ENCODE measurements around the gene TMEM258. TPM values are rescaled to one million over a fixed set of nuclear protein-coding genes. Genes with fewer than 3 reads are reported as not detected.

The TMEM258 gene
- total RNA-seq, 4 donors from 2014 or later = 36.5 to 51.8 (median 47.2) TPM

DNA sequence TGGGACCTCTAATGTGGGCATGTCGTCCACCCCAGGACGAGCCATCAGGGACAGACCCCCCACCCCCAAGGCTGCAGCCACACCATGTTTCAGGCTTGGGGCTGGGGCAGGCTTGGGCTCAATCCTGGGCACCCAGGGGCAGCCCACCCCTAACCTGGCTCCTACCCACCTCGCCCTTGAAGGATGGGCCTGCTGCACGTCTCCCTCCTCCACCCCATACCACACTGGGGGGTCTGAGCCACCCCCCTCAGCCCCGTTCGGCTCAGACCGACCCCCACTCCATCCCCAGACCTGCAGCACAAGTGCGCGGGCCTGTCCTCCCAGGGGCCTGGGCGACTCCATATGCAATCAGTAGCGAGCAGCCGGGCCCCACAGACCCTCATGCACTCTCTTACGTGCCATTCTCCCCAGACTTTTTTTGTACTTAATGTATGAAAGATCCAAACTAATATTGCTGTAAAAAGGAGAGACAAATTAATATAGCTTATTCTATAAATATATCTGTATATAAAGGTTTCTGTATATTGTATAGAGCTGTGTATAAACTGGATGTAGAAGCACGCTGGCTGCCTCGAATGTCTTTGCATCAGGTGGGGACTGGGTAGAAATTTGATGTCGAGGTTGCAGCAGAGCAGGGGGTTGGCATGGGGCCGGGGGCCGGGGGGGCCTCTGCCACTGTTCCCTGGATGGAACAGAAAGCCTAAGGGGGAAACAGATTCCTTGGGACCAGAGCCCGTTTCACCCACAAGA is 45.8 kb downstream of the TMEM258 start:
- no peak for DNase-seq
- Histone ChIP-seq H3K4me1 (no peaks in the 10 kb centered on the region), H3K9me3 (no peaks in the 10 kb centered on the region), H3K27me3 (no peaks in the 10 kb centered on the region), H3K36me3 (no peaks in the 10 kb centered on the region), H3K27ac (no peak overlapping the region), H3K4me3 (no peak overlapping the region)
- no peak for TF ChIP-seq POLR2A (IDR thresholded peaks at IDR 0.05)
- no peak for TF ChIP-seq CTCF (IDR thresholded peaks at IDR 0.05 in 4 of 5, conservative IDR thresholded peaks at IDR 0.05 in 1 of 5)
- ATAC-seq = no peak
- in situ Hi-C loops (cut with MboI; ENCODE audit: low sequenced_read_pairs in 4 of 4) = no loop called here
- intact Hi-C loops (cut with DNase I; ENCODE audit: low total_unique reads) = no loop called here

DNA sequence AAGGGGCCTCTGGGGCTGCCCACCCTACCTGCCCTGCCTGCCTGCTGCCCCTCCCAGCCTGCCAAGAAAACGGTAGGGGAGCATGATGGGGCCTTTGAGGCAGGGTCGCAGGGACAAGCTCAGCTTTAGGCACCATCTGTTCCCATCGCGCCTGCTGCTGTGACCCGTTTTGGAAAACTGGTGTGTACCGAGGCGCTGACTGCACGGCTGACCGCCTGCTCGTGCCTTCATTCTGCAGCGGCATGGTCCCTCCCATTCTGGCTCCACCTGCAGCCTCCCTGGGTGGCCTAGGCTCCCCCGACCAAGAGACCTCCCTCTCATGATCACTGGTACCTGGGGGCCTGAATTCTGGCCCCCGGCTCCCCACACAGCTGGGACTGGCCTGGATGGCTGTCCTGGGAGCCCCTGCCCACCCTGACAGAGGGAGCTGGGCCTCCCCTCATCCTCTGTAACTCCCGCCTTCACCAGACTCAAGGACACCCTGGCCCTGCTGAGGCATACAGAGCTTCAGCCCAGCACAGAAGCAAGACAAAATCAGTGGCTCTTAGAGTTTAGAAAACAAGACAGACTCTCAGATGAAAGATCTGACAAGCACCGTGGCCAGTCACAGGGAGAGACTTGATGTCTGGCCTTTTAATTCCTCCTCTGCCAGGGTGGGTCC is 46.5 kb downstream of the TMEM258 start:
- no peak overlapping the region for H3K4me3 ChIP-seq
- no peaks in the 10 kb centered on the region for H3K9me3 ChIP-seq
- no peaks in the 10 kb centered on the region for H3K36me3 ChIP-seq
- intact Hi-C loops (cut with DNase I; ENCODE audit: low total_unique reads) = no loop called here
- no peaks in the 10 kb centered on the region for H3K27me3 ChIP-seq
- DNase-seq (no peak), ATAC-seq (no peak)
- no peak overlapping the region for H3K27ac ChIP-seq
- in situ Hi-C loops (cut with MboI; ENCODE audit: low sequenced_read_pairs in 4 of 4) = no loop called here
- TF ChIP-seq CTCF (IDR thresholded peaks at IDR 0.05 in 4 of 5, conservative IDR thresholded peaks at IDR 0.05 in 1 of 5) (no peak), POLR2A (IDR thresholded peaks at IDR 0.05) (no peak)
- no peaks in the 10 kb centered on the region for H3K4me1 ChIP-seq

GRCh38 chr11:61744609-61745156 is 47.7 kb downstream of the TMEM258 start:
- no peaks in the 10 kb centered on the region for H3K27me3 ChIP-seq
- H3K4me1 ChIP-seq = no peaks in the 10 kb centered on the region
- no peak for TF ChIP-seq POLR2A (IDR thresholded peaks at IDR 0.05)
- no peak for TF ChIP-seq CTCF (IDR thresholded peaks at IDR 0.05 in 4 of 5, conservative IDR thresholded peaks at IDR 0.05 in 1 of 5)
- H3K4me3 ChIP-seq = no peak overlapping the region
- DNase-seq = no peak
- H3K9me3 ChIP-seq = no peaks in the 10 kb centered on the region
- H3K27ac ChIP-seq = no peak overlapping the region
- intact Hi-C loops (cut with DNase I; ENCODE audit: low total_unique reads) = no loop called here
- ATAC-seq = no peak
- no peaks in the 10 kb centered on the region for H3K36me3 ChIP-seq
- in situ Hi-C loops (cut with MboI; ENCODE audit: low sequenced_read_pairs in 4 of 4) = no loop called here

DNA sequence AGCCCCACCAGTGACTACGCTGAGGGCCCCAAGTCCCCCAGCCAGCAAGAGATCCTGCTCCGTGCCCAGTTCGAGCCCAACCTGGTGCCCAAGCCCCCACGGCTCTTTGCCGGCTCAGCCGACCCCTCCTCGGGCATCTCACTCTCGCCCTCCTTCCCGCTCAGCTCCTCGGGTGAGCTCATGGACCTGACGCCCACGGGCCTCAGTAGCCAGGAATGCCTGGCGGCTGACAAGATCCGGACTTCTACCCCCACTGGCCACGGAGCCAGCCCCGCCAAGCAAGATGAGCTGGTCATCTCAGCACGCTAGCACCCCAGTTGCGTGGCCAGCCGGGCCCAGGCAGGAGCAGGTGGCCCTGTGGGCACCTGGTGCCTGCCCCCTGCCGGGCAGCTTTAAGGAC is 48.2 kb downstream of the TMEM258 start:
- no peaks in the 10 kb centered on the region for H3K9me3 ChIP-seq
- H3K4me3 ChIP-seq = no peak overlapping the region
- DNase-seq = no peak
- TF ChIP-seq CTCF (IDR thresholded peaks at IDR 0.05 in 4 of 5, conservative IDR thresholded peaks at IDR 0.05 in 1 of 5) (no peak), POLR2A (IDR thresholded peaks at IDR 0.05) (no peak)
- H3K27me3 ChIP-seq = no peaks in the 10 kb centered on the region
- no peak overlapping the region for H3K27ac ChIP-seq
- intact Hi-C loops (cut with DNase I; ENCODE audit: low total_unique reads) (no loop called here), in situ Hi-C loops (cut with MboI; ENCODE audit: low sequenced_read_pairs in 4 of 4) (no loop called here)
- no peaks in the 10 kb centered on the region for H3K4me1 ChIP-seq
- H3K36me3 ChIP-seq = no peaks in the 10 kb centered on the region
- no peak for ATAC-seq

Measured in gastrocnemius medialis (tissue), 4 donors.